ENCODE data around the gene NLGN1.

NLGN1 gene

GRCh38 chr3:174132421-174133042 is 735.0 kb downstream of the NLGN1 start:
- Histone ChIP-seq H3K4me3 (replicated peaks; ENCODE audit: low read depth, low read length) (no peak overlapping the region), H3K27me3 (replicated peaks; ENCODE audit: control insufficient read depth, insufficient read depth, low read length) (no peaks in the 10 kb centered on the region), H3K36me3 (ENCODE audit: control insufficient read depth, insufficient read depth, low read length) (no peaks in the 10 kb centered on the region)
- TF ChIP-seq CTCF (IDR thresholded peaks at IDR 0.05; ENCODE audit: insufficient read depth, low read length, poor library complexity, severe bottlenecking), result no peak
- DNase-seq (ENCODE audit: extremely low read depth, insufficient read length), result no peak

- no peak for TF ChIP-seq CTCF (IDR thresholded peaks at IDR 0.05; ENCODE audit: insufficient read depth, low read length, poor library complexity, severe bottlenecking)
- no peaks in the 10 kb centered on the region for H3K36me3 ChIP-seq (ENCODE audit: control insufficient read depth, insufficient read depth, low read length)
- no peak overlapping the region for H3K4me3 ChIP-seq (replicated peaks; ENCODE audit: low read depth, low read length)
- no peak for DNase-seq (ENCODE audit: extremely low read depth, insufficient read length)
- H3K27me3 ChIP-seq (replicated peaks; ENCODE audit: control insufficient read depth, insufficient read depth, low read length), result no peaks in the 10 kb centered on the region
These were observed 748.5 kb downstream of the NLGN1 start for GRCh38 chr3:174146008-174146407.

GRCh38 chr3:174147798-174148197 is 750.3 kb downstream of the NLGN1 start:
- TF ChIP-seq CTCF (IDR thresholded peaks at IDR 0.05; ENCODE audit: insufficient read depth, low read length, poor library complexity, severe bottlenecking), result no peak
- Histone ChIP-seq H3K36me3 (ENCODE audit: control insufficient read depth, insufficient read depth, low read length) (no peaks in the 10 kb centered on the region), H3K4me3 (replicated peaks; ENCODE audit: low read depth, low read length) (no peak overlapping the region), H3K27me3 (replicated peaks; ENCODE audit: control insufficient read depth, insufficient read depth, low read length) (no peaks in the 10 kb centered on the region)
- DNase-seq (ENCODE audit: extremely low read depth, insufficient read length), result no peak

GRCh38 chr3:174153871-174154270 is 756.3 kb downstream of the NLGN1 start:
- H3K27me3 ChIP-seq (replicated peaks; ENCODE audit: control insufficient read depth, insufficient read depth, low read length), result no peaks in the 10 kb centered on the region
- no peak for DNase-seq (ENCODE audit: extremely low read depth, insufficient read length)
- H3K36me3 ChIP-seq (ENCODE audit: control insufficient read depth, insufficient read depth, low read length), result no peaks in the 10 kb centered on the region
- TF ChIP-seq CTCF (IDR thresholded peaks at IDR 0.05; ENCODE audit: insufficient read depth, low read length, poor library complexity, severe bottlenecking), result no peak
- no peak overlapping the region for H3K4me3 ChIP-seq (replicated peaks; ENCODE audit: low read depth, low read length)

GRCh38 chr3:174156200-174156599 is 758.7 kb downstream of the NLGN1 start:
- TF ChIP-seq CTCF (IDR thresholded peaks at IDR 0.05; ENCODE audit: insufficient read depth, low read length, poor library complexity, severe bottlenecking), result no peak
- no peak for DNase-seq (ENCODE audit: extremely low read depth, insufficient read length)
- no peaks in the 10 kb centered on the region for H3K27me3 ChIP-seq (replicated peaks; ENCODE audit: control insufficient read depth, insufficient read depth, low read length)
- no peaks in the 10 kb centered on the region for H3K36me3 ChIP-seq (ENCODE audit: control insufficient read depth, insufficient read depth, low read length)
- no peak overlapping the region for H3K4me3 ChIP-seq (replicated peaks; ENCODE audit: low read depth, low read length)

GRCh38 chr3:174158674-174159073 is 761.1 kb downstream of the NLGN1 start:
- Histone ChIP-seq H3K36me3 (ENCODE audit: control insufficient read depth, insufficient read depth, low read length) (no peaks in the 10 kb centered on the region), H3K27me3 (replicated peaks; ENCODE audit: control insufficient read depth, insufficient read depth, low read length) (no peaks in the 10 kb centered on the region), H3K4me3 (replicated peaks; ENCODE audit: low read depth, low read length) (no peak overlapping the region)
- no peak for DNase-seq (ENCODE audit: extremely low read depth, insufficient read length)
- no peak for TF ChIP-seq CTCF (IDR thresholded peaks at IDR 0.05; ENCODE audit: insufficient read depth, low read length, poor library complexity, severe bottlenecking)

Data from GM06990 (cell line).